D721Med (cell line): ENCODE results near the gene GRK3.

Experiments used
- DNase-seq: peaks from one replicate; pipeline ENCODE4 v3.0.0; 2011; ENCODE audit warnings: low spot score; ENCODE audit not compliant: insufficient read length
- FAIRE-seq: peaks from 2 replicates; lab custom pipeline; 2011; peaks lifted over from hg19 to GRCh38; lab: Jason Lieb, UNC
- TF ChIP-seq, protein P1 (sequence below): IDR thresholded peaks from 2 replicates; pipeline ENCODE4 v1.5.1; 2012; ENCODE audit warnings: mild to moderate bottlenecking, control low read depth; ENCODE audit not compliant: insufficient read depth; ENCODE audit errors: missing control alignments

GRK3 gene

GRCh38 chr22:25736378-25737011 lies 172.0 kb downstream of the GRK3 start:
- FAIRE-seq (no peak), DNase-seq (no peak)
- TF ChIP-seq, protein P1, sequence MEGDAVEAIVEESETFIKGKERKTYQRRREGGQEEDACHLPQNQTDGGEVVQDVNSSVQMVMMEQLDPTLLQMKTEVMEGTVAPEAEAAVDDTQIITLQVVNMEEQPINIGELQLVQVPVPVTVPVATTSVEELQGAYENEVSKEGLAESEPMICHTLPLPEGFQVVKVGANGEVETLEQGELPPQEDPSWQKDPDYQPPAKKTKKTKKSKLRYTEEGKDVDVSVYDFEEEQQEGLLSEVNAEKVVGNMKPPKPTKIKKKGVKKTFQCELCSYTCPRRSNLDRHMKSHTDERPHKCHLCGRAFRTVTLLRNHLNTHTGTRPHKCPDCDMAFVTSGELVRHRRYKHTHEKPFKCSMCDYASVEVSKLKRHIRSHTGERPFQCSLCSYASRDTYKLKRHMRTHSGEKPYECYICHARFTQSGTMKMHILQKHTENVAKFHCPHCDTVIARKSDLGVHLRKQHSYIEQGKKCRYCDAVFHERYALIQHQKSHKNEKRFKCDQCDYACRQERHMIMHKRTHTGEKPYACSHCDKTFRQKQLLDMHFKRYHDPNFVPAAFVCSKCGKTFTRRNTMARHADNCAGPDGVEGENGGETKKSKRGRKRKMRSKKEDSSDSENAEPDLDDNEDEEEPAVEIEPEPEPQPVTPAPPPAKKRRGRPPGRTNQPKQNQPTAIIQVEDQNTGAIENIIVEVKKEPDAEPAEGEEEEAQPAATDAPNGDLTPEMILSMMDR = no peak

- TF ChIP-seq, protein P1 = no peak
- DNase-seq = no peak
- FAIRE-seq = no peak
Measured at GRCh38 chr22:25739659-25740344, 175.3 kb downstream of the GRK3 start.

- TF ChIP-seq, protein P1 = no peak
- FAIRE-seq (no peak), DNase-seq (no peak)
Measured at GRCh38 chr22:25741692-25742626, 177.5 kb downstream of the GRK3 start, which contains the start of gene MYO18B. Gene MYO18B (plus strand): TSS chr22:25742188. CDS start chr22:25761093, 18,905 bp downstream.

- DNase-seq = no peak
- FAIRE-seq = no peak
- TF ChIP-seq, protein P1 = no peak
Measured at GRCh38 chr22:25742918-25743708, 178.6 kb downstream of the GRK3 start.

- DNase-seq (no peak), FAIRE-seq (no peak)
- TF ChIP-seq, protein P1 = no peak
Measured at GRCh38 chr22:25744694-25745093, 180.2 kb downstream of the GRK3 start.

DNA sequence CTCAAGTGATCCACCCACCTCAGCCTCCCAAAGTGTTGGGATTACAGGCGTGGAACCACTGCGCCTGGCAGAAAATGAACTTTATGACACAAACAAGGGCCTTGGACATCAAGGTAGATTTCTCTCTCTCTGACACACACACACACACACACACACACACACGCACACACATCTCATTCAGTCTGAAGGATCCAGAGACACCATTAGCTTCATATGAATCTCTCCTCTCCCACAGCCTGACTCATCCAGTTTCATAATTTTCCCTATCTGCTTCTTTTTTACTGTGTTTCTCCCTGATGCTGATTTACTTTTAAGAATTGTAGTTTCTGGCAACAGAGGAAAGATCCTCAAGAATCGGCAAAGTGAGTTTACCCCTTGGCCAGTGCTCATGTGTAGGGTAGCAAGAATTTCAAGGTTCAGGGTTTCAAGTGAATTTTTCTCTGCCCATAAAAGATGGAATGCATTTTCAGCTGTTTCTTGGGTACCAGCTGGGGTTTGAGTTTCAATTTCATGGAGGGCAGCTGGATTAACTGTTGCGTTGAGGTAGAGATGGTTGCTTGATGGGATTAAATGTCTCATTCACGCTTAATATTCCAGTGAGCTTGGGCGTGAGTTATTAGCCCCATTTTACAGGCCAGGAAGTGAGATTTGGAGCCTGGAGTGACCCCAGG lies 181.0 kb downstream of the GRK3 start:
- FAIRE-seq (no peak), DNase-seq (no peak)
- TF ChIP-seq, protein P1 = no peak
